WI38 (cell line): ENCODE data around the gene NAA35.

Source experiments
- H3K4me3 ChIP-seq: 2 replicates; pipeline ENCODE4 v1.5.1; 2011; ENCODE audit warnings: low read depth, mild to moderate bottlenecking, control low read depth, low read length
- TF ChIP-seq, protein P1 (sequence below): IDR thresholded peaks from 2 replicates; pipeline ENCODE4 v1.5.1; 2012; ENCODE audit warnings: low read depth, mild to moderate bottlenecking, control low read depth, low read length

The NAA35 gene

DNA sequence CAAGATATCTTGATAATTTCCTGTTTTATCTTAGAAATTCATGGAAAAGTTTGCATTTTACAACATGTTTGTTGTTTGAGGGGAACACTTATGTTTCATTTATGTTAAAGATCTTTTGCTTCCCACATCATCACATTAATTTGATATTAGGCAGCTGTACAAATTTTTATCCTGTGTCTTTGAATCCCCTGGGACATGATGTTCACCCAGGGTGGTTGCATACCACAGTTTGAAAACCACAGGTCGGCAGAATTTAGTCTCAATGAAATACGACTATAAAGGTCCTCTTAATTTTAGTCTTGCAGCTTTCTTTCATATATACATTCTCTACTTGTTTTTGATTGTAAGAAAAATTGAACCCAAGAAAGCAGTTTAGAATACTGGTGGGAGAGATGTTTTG lies 3.7 kb downstream of the NAA35 start:
- H3K4me3 ChIP-seq: no peak overlapping the region
- TF ChIP-seq, protein P1, sequence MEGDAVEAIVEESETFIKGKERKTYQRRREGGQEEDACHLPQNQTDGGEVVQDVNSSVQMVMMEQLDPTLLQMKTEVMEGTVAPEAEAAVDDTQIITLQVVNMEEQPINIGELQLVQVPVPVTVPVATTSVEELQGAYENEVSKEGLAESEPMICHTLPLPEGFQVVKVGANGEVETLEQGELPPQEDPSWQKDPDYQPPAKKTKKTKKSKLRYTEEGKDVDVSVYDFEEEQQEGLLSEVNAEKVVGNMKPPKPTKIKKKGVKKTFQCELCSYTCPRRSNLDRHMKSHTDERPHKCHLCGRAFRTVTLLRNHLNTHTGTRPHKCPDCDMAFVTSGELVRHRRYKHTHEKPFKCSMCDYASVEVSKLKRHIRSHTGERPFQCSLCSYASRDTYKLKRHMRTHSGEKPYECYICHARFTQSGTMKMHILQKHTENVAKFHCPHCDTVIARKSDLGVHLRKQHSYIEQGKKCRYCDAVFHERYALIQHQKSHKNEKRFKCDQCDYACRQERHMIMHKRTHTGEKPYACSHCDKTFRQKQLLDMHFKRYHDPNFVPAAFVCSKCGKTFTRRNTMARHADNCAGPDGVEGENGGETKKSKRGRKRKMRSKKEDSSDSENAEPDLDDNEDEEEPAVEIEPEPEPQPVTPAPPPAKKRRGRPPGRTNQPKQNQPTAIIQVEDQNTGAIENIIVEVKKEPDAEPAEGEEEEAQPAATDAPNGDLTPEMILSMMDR: no peak

DNA sequence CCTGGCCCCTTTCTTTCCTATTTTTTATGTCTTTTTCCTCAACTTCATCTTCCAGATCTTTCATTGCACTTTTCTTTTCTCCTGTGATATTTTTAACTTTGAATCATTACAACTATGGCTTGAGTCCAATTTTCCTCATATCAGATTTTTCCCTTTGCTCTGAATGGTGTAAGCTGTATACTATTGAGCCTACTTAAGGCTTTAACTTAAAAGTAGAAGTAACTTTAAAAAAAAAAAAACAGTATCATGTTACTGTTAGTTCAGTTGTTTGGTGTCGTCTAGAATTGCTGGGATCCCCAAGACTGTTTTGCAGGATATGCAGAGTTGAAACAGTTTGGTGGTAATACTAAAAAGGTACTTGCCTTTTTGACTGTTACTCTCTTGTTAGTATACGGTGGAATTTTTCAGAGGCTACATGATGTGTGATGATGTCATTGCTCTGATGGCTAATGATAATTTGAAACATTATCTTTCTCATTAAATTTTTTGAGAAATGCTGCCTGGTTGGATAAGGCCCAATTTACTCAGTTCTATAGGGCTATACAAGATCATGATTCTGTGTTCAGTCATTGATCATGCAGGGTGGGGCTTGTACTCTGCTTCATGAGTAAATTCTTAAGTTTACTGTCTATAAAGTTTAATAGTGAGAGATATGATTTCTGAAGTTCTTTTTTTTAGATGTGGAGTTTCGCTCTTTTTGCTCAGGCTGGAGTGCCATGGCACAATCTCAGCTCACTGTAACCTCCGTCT lies 8.8 kb downstream of the NAA35 start:
- H3K4me3 ChIP-seq: no peak overlapping the region
- TF ChIP-seq, protein P1: no peak

DNA sequence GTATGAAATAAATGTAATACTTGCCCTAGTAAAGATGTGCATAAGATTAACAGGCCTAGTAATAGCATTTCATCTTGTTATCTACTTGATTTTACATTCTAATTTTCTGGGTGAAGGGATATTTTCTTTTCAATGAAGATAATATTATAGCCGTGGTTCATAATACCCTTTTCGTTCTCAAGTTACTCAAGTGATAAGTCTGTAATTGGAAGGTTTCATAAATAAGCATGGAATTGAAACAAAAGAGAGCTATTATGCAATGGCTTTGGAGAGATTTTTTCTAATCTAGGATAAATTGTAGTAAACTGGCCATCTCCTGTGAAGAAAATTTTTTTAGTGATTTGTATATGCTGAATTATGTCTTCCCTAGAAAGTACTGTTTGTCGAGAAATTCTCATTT lies 19.0 kb downstream of the NAA35 start:
- no peak overlapping the region for H3K4me3 ChIP-seq

DNA sequence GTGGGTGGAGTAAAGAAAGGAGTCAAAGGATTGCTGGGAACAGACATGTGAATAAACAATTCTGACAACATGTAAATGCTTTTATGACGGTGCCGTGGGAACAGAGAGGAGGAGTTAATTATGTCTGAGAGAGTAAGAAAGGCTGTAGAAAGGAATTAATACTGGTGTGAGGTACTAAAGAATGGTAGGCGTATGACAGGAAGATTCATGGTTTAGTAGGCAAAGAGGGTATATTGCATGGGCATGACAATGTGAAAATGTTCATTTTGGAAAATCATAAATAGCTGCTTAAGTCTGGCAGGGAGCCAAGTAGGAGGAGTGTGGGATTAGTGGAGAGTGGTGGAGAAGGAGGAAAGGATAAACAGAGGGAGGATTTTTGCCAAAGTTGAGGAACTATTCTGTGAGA lies 19.7 kb downstream of the NAA35 start:
- TF ChIP-seq, protein P1: no peak
- no peak overlapping the region for H3K4me3 ChIP-seq

More for the DNA sequence above, 19.0 kb downstream of the NAA35 start:
- TF ChIP-seq, protein P1: no peak

DNA sequence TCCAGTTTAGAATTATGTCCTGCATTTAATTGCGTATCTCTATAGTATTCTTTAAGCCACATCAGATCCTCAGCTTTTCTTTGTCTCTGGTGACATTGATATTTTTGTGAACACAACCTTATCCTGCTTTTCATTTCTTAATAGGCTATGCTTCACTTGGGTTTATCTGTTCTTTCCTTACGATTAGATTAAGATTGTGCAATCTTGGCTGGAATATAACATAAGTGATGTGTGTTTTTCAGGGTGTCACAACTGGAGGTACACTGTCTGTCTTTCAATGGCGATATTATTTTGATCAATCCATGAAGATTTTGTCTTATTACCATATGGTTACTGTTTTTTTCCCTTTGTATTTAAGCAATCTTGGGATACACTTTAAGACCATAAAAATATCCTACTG lies 23.6 kb downstream of the NAA35 start:
- no peak overlapping the region for H3K4me3 ChIP-seq
- TF ChIP-seq, protein P1: no peak

DNA sequence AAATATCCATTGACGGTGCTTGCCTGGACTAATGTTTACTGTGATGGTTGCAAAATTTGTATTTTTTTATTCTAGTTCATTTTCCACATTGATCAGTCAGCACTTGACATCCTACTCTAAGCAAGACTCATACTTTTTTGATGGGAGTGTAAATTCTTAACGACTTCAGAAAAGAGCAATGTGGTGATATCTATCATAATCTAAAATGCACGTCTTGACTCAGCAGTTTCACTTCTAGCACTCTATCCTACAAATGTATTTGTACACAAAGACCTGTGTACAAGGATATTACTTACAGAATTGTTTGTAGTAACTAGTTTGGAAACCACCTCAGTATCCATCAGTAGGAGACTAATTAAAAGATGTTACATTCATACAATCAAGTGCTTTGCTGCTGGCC lies 24.0 kb downstream of the NAA35 start:
- TF ChIP-seq, protein P1: no peak
- no peak overlapping the region for H3K4me3 ChIP-seq

DNA sequence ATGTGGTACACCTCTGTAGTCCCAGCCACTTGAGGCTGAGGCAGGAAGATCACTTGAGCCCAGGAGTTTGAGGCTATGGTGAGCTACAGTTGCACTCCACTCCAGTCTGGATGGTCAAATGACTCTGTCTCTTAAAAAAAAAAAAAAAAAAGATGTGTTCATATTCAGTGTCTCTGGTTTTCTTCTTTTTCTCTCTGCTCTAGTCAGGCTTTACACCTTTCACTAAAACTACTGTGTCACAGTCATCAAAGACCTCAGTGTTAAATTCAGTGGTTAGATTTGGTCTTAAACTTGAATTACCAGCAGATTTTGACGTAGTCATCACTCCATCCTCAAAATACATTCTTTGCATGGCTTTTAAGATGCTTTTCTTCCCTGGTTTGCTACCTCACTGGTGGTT lies 28.8 kb downstream of the NAA35 start:
- no peak overlapping the region for H3K4me3 ChIP-seq
- TF ChIP-seq, protein P1: no peak
